GM19023 (cell line): ENCODE data around the gene PITX1.

Source experiments
- ATAC-seq: cut with Tn5 transposase; IDR thresholded peaks from one replicate; pipeline ENCODE4 v1.9.1; 2021; ENCODE audit warnings: mild to moderate bottlenecking, moderate library complexity; ENCODE audit not compliant: unreplicated experiment

The PITX1 gene

GRCh38 chr5:135030123-135030955 is 3.7 kb downstream of the PITX1 start:
- no peak for ATAC-seq

GRCh38 chr5:135029477-135030122 is 4.4 kb downstream of the PITX1 start:
- ATAC-seq = no peak

- ATAC-seq = no peak
These were observed 5.1 kb downstream of the PITX1 start for GRCh38 chr5:135028791-135029476.

GRCh38 chr5:135027697-135028615 is 6.1 kb downstream of the PITX1 start:
- ATAC-seq = no peak

- no peak for ATAC-seq
These were observed 6.7 kb downstream of the PITX1 start for GRCh38 chr5:135027266-135027696.

GRCh38 chr5:135026645-135027265 is 7.3 kb downstream of the PITX1 start:
- ATAC-seq = no peak

GRCh38 chr5:135025730-135026644 is 8.0 kb downstream of the PITX1 start:
- ATAC-seq = no peak

- ATAC-seq = no peak
These were observed 8.9 kb downstream of the PITX1 start for GRCh38 chr5:135024956-135025729.

GRCh38 chr5:135020111-135020895 is 13.7 kb downstream of the PITX1 start:
- no peak for ATAC-seq

GRCh38 chr5:135019314-135019713 is 14.7 kb downstream of the PITX1 start:
- ATAC-seq = no peak

- ATAC-seq = no peak
These were observed 15.6 kb downstream of the PITX1 start for GRCh38 chr5:135018457-135018856.

- ATAC-seq = no peak
These were observed 17.2 kb downstream of the PITX1 start for GRCh38 chr5:135016861-135017290.

GRCh38 chr5:135015942-135016341 is 18.1 kb downstream of the PITX1 start:
- no peak for ATAC-seq

GRCh38 chr5:135013947-135014570 is 20.0 kb downstream of the PITX1 start:
- ATAC-seq = no peak

GRCh38 chr5:135013445-135013844 is 20.6 kb downstream of the PITX1 start:
- no peak for ATAC-seq

- no peak for ATAC-seq
These were observed 21.1 kb downstream of the PITX1 start for GRCh38 chr5:135012951-135013391.

GRCh38 chr5:135012033-135012588 is 21.9 kb downstream of the PITX1 start:
- ATAC-seq = no peak
